ENCODE results near the gene ULK4. TPM values are rescaled to one million over a fixed set of nuclear protein-coding genes. Genes with fewer than 3 reads are reported as not detected.

The ULK4 gene
- total and polyA plus RNA-seq, 9 donors, result 2.4 to 58.7 (median 7.3) TPM

DNA sequence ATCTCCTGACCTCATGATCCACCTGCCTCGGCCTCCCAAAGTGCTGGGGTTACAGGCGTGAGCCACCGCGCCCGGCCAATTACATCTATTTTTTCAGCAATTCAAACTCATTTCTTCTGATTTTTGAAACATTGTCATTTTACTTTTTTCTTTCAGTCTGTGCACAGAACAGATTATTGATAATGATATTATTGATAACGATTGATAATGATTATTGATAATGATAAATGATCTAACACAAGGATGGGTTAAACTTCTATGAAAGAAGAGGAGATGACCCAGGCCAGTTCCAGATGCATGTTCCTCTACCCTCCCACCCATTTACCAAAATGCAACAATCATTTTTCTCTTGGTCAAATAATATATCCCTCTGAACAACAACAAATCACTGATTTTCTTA, 644.6 kb downstream of the ULK4 start:
- no peaks in the 10 kb centered on the region for H3K9me3 ChIP-seq
- no peaks in the 10 kb centered on the region for H3K36me3 ChIP-seq
- no peak for DNase-seq
- WGBS, 3 donors, result 95 to 98% (median 96%) methylated on average over 6 of the region's 6 CpGs
- intact Hi-C loops (cut with DNase I), result no loop called here
- H3K4me3 ChIP-seq, result no peak overlapping the region
- no peak overlapping the region for H3K27ac ChIP-seq
- TF ChIP-seq EP300 (IDR thresholded peaks at IDR 0.05) (no peak), CTCF (IDR thresholded peaks at IDR 0.05) (no peak), POLR2A (IDR thresholded peaks at IDR 0.05) (no peak)
- H3K27me3 ChIP-seq, result no peaks in the 10 kb centered on the region
- no peaks in the 10 kb centered on the region for H3K4me1 ChIP-seq (ENCODE audit: insufficient read depth)

DNA sequence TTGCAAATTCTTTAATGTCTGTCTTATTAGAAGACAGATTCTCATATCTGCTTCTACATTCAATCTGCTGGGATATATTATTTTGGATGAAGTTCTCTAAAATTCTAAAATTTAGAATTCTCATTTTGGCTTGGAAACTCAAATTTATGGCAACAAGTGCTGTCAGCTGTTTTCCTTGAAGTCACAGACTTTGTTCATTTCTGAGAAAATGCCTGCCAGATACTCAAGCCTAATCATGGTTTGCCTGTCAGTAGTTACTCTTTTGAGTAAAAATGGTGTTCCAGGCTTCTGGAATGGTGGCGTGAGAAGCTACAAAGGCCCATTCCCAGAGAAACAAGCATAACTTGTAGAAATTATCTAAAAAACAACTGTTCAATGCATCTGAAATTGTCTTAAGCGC, 646.8 kb downstream of the ULK4 start:
- Histone ChIP-seq H3K27ac (no peak overlapping the region), H3K27me3 (no peaks in the 10 kb centered on the region), H3K9me3 (no peaks in the 10 kb centered on the region), H3K4me1 (ENCODE audit: insufficient read depth) (no peaks in the 10 kb centered on the region), H3K36me3 (no peaks in the 10 kb centered on the region), H3K4me3 (no peak overlapping the region)
- 90 to 100% (median 100%) methylated on average over 2 of the region's 2 CpGs for WGBS, 3 donors
- TF ChIP-seq CTCF (IDR thresholded peaks at IDR 0.05) (no peak), POLR2A (IDR thresholded peaks at IDR 0.05) (no peak), EP300 (IDR thresholded peaks at IDR 0.05) (no peak)
- intact Hi-C loops (cut with DNase I), result no loop called here
- no peak for DNase-seq

DNA sequence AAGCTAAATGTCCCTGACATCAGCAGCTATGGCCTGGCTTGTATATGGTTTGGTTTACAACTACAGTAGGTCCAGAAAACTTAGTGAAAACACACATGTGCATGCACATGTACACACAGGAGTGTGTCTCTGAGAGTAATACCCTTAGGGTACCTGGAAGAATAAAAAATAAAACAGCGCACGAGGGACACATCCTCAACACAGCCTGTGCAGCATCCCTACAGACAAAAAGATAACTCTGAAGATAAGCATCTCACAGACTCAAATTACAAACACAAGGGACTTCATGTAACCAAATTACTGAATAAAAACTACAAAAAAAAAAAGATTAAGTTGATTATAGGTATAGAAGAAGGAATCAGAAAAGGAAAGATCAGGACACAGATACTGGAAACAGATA, 653.8 kb downstream of the ULK4 start:
- TF ChIP-seq CTCF (IDR thresholded peaks at IDR 0.05) (no peak), EP300 (IDR thresholded peaks at IDR 0.05) (no peak), POLR2A (IDR thresholded peaks at IDR 0.05) (no peak)
- 89 to 96% (median 90%) methylated on average over 2 of the region's 2 CpGs for WGBS, 3 donors
- no peak for DNase-seq
- Histone ChIP-seq H3K27ac (no peak overlapping the region), H3K27me3 (no peaks in the 10 kb centered on the region), H3K4me3 (no peak overlapping the region), H3K36me3 (no peaks in the 10 kb centered on the region), H3K9me3 (no peaks in the 10 kb centered on the region), H3K4me1 (ENCODE audit: insufficient read depth) (peaks cover 1% of the 10 kb centered on the region)
- intact Hi-C loops (cut with DNase I), result no loop called here

GRCh38 chr3:41307065-41307464, 654.8 kb downstream of the ULK4 start:
- WGBS, 3 donors, result 85 to 93% (median 88%) methylated on average over 2 of the region's 2 CpGs

More at GRCh38 chr3:41307065-41307464, 654.8 kb downstream of the ULK4 start:
- Histone ChIP-seq H3K36me3 (no peaks in the 10 kb centered on the region), H3K4me1 (ENCODE audit: insufficient read depth) (peaks cover 1% of the 10 kb centered on the region), H3K4me3 (no peak overlapping the region), H3K9me3 (no peaks in the 10 kb centered on the region), H3K27ac (no peak overlapping the region), H3K27me3 (no peaks in the 10 kb centered on the region)
- no peak for DNase-seq
- TF ChIP-seq CTCF (IDR thresholded peaks at IDR 0.05) (no peak), EP300 (IDR thresholded peaks at IDR 0.05) (no peak), POLR2A (IDR thresholded peaks at IDR 0.05) (no peak)
- intact Hi-C loops (cut with DNase I), result no loop called here

Data from ovary (tissue), 9 donors.